ENCODE measurements around the gene EHMT1. TPM values are rescaled to one million over a fixed set of nuclear protein-coding genes. Genes with fewer than 3 reads are reported as not detected.

The EHMT1 gene
- total and polyA plus RNA-seq, 2 of the 8 experiments (the other 6 are each of a cell fraction or from before 2014, with no cell fraction given) = 95.7 to 163 TPM

GRCh38 chr9:137705906-137706305, 87.1 kb downstream of the EHMT1 start (continued):
- no peak for TF ChIP-seq USF2 (IDR thresholded peaks at IDR 0.05; ENCODE audit: low read length)
- no peak for TF ChIP-seq SAP30 (IDR thresholded peaks at IDR 0.05; ENCODE audit: insufficient read depth, insufficient replicate concordance, low read length)
- TF ChIP-seq POU5F1 (IDR thresholded peaks at IDR 0.05; ENCODE audit: low read depth, low read length) = no peak

Measured in H1 (cell line).